ENCODE measurements around the gene PHLDA1.

PHLDA1 gene

GRCh38 chr12:76037130-76038103 lies 5.8 kb upstream of the PHLDA1 start:
- DNase-seq: no peak

DNA sequence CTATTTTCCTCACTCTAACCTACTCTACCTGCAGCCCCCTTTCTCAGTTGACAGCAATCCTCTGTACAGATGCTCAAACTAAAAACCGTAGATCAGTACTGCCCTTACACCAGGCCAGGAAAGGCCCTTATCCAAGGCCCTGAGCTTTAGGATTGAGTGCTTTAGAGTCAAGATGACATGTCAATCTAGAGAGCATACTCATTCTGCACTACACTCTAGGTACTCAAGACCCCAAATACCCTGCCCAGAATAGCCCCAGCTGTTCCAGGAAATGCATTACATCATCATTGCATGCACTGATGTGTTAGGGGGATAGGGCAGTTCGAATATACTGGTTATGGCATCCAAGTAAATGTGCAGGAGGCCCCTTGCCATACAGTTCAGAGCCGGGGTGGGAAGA lies 3.5 kb upstream of the PHLDA1 start:
- DNase-seq: no peak

DNA sequence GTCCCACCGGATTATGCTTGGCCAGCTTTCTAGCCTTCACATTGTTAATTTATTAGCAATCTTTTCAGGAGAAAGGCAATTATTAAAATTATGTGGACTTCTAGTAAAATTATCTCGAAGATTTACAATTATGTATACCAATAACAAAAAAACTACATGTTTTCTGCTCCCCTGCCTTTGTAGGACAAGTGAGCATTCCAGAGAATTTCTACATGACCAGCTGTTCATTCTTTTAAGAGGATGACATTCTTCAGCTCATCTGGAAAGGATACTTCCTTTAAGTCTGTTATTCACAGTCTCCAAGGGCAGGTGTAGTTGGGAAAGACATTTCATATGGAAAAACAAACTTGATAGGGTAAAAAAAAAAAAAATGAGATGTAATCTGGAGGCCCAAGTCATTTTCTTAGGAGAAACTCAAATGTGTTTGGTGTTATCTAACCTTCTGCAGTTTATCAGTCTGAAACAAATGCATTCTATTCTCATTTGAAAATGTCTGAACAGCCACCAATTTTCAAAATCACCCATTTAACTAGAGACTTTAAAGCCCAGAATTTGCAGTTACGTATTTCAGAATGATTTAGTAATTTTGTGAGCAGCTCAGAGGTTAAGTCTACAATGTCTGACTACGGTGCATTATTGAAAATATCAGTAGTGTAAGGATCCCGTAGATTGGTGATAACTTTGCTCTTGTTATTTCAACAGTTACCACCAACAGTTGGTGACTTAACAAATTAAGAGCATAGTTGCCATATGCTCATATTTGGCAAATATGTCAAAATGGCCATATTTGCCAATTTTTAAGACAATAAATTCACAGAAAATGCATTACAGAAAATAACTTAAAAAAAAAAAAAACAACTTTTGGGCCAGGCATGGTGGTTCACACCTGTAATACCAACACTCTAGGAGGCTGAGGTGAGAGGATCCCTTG lies 1.8 kb upstream of the PHLDA1 start:
- DNase-seq: no peak

DNA sequence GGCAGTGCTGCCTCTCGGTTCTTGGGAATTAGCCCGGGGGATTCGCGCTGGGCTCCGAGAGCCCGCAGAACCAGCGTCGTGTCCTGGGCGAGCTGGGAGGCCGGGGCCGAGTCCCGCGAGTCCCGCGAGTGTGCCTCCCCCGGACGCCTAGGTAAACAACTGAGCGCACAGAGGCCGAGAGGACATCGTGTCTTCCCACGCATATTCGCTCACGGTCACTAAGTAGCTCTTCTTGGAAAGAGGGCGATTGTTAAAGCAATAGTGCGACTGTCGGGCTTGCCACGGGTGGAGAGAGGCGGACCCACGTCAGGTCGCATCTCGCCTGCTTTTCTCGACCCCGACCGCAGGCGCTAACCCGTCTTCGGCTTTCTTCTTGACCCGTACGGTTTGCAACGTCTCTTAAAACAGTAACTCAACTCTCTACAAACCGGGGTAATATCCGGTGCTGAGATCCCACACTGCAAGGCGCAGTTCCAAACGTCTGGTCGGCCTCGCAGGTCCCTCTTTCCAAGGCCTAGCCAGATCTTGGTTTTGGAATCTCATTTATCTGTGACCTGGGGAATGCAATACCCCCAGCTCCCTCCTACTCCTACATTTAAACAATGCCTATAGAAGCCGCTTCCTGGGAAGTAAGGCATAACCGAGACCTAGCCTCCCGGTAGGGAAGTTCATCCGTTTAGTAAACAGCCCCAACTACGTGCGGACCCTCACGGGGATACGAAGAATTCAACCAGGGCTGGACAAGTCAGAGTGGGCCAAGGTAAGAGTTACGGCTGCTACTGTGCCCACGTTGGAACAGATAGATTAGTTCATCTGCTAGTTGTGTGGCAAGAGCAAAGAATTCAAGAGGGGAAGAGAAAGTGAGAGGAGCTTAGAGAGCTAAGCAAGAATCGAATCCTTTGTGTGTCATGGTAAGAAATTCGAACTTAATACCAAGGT lies 736 bp upstream of the PHLDA1 start:
- no peak for DNase-seq

GRCh38 chr12:76031081-76031413 lies 529 bp downstream of the PHLDA1 start:
- DNase-seq: no peak

DNA sequence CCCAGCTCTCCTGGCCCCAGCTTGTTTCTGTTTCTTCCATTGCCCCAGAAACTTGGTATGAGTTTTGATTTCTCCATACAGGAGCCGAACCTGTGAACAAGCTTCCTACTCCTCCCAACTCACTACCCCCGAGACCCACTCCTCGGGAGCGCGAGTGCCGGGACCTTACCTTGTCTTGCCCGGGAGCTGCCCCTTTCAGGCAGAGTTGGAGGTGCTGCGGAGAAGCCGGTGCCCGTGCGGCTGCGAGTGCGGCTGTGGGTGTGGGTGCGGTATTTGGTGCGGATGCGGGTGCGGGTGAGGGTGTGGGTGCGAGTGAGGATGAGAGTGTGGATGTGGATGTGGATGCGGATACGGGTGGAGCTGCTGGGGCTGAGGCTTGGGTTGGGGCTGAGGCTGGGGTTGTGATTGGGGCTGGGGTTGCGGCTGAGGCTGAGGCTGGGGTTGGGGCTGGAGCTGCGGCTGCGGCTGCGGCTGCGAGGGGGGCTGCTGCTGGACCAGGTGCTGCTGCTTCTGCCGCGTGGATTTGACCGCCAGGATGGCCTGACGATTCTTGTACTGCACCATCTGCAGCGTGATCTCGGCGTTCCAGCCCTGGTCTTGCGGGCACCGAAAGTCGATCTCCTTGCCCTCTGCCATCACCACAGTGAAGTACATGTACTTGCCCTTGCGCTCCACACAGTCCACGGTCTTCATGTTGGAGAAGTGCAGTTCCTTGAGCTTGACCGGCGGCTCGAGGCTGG lies 1.1 kb downstream of the PHLDA1 start:
- DNase-seq: peak; percentile 64

GRCh38 chr12:76029982-76030340 lies 1.6 kb downstream of the PHLDA1 start:
- peak; percentile 27 for DNase-seq

- DNase-seq: no peak
Measured at GRCh38 chr12:76028571-76029277, 2.9 kb downstream of the PHLDA1 start.

DNA sequence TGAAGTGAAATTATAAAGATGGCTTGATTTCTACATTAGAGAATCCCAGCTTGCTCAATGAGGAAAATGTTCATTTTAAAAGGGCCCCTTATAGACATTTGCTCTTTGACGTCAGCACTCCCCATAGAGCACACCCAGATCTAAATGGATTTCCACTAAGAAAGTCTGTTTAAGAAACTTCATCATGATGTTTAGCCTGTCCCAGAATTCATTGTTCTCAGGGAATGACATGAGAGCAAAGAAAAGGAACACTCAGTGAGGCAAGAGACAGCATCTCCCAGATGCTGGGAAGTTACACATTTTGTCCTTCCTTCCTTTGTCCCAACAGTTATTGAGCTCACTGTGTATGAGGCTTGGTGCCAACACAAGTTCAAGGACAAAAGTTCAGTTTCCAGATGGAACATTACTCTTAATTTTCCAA lies 4.9 kb downstream of the PHLDA1 start:
- DNase-seq: no peak

DNA sequence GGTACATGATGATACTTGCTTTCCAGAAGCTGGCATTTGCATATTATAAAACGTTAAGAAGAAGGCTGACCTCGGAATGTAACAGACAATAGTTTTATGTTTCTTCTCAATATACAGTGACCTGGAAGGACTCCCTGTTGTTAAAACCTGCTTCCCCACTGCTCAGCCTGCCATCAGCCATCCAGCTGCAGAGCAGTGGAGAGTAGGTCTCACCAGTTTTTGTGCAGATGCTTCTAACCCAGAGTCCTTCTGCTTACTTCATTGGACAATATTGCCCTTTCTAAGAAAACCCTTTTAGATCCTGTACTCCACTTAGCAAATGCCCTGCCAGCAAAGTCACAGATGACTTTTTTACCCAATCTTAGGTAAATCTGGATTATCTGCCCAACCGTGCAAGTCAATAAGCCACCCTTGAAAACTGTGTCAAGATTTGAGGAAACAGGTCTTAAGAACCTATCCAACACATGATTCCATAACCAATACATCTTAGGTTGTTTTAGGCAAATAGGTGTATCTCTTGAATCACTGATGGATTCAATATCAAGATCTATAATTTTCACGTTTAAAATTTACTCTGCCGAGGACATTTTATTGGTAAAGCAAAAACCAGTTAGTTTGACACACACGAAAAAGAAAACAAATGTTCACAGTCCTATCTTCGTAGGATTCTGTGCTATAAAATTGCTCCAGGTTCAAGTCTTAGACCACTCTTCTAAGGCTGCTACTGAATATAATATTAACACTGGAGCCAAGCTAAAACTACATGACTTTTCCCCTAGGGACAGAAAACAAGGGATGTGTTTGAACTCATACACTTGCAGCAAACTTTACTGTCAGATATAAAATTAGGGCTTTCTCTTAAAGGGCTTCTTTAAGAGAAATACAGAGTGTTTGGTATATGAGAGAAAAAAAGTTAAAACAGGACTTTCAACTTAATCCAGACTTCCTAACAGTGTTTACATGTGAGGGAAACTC lies 5.7 kb downstream of the PHLDA1 start:
- no peak for DNase-seq

DNA sequence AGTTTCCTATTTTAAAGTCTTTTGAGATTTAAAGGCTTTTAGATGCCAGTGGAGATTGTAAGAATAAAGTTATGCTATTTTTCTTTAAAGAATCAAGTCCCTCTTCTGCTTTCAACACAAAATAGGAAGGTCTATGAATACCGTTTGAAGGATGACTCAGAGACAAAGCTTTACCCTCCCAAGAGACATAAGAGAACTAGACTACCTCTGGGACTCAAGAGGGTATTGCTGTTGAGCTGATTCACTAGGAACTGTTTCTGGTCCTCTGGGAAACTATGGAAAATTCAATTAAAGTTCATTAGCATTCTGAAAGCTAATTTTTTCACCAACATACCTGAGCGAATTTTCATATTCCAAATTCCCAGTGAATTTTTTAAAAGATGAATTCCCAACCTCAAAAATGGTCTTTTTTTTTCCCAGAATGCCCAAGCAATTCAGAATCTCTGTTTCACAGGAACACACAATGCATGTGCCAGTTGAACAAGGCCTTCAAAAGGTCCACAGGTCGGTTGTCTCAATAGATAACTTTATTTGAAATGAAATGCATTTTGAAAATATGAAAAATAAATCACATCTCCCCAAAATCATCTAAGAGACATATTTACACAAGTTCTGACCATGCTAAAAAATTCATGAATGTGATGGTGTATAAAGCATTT lies 6.5 kb downstream of the PHLDA1 start:
- DNase-seq: no peak

- no peak for DNase-seq
Measured at GRCh38 chr12:76024102-76024781, 7.3 kb downstream of the PHLDA1 start.

DNA sequence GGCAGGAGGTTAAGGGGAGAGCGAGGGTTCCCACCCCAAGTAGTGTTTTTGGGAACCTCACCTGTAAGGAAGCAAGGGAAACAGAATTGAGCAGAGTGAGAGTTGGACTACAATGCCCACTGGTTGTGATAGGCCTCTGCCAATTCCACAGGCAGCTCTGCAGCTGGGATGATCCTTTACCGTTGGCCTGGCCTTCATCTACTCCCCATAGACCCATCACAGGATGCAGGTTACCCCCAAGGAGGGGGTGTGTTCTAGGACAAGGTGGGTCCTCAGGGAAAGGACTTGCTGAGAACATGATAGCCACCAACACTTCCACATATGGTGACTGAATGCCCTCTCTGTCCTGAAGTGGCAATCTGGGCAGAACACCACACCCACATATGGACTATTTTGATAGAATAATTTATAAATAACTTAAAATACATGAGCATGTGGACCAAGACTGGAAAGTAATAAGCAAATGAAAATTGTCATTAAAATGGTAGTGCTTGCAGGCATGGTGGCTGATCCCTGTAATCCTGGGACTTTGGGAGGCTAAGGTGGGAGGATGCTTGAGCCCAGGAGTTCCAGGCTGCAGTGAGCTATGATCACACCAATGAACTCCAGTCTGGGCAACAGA lies 8.4 kb downstream of the PHLDA1 start:
- DNase-seq: no peak

DNA sequence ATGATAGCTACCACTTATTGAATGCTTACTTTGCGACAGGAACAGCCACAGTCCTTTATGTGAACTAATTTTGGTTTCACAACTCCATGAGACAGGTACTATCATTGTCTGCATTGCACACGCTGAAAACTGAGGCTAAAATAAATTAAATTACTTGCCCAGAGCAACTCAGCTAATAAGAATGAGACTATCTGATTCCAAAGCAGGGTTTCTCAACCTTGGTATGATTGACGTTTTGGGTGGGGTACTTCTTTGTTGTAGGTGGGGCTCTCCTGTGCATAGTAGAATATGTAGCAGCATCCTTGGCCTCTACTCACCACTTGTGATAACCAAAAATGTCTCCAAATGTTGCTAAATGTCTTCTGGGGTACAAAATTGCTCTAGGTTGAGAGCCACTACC lies 9.1 kb downstream of the PHLDA1 start:
- DNase-seq: no peak

DNA sequence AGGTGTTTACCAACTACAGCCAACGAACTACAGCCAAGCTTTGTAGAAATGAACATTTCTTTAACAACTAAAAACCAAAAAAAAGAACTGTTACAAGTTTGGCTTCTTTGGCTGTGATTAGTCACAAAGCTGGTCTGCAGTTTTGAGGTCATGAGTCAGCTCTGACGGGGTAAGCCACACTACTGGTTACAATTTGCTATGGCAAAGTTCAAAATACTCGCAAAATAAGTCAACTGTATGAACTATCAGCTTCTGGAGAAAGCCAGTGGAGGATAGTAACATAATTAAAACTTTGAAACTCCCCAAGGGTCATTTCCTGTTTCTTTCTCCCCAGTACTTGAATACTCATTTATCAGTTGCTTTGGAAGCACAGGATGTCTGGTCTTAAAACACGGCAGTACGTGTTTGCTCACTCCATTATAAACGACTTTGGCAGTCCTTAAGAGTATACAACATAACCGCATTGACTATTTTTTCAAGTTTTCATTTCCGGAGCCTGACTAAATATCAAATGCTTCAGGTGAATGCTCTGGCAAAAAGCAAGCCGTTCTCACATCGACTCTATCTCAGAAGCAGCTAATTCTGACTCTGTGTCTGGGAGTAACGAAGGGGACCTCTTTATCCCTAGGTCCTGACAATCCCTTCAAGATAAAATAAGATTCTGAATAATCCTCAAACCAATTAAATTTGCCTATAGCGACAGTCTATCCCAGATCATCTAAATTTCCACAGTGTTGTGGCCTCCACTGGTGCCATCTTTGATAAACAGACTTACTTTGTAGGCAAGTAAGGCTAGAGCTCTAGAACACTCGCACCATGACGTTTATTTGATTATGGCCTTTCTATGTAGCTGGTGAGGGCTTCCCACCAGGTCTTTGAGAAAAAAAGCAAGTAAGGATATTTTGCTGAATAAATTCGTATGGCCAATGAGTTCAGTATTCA lies 10.6 kb downstream of the PHLDA1 start:
- DNase-seq: peak; percentile 77

DNA sequence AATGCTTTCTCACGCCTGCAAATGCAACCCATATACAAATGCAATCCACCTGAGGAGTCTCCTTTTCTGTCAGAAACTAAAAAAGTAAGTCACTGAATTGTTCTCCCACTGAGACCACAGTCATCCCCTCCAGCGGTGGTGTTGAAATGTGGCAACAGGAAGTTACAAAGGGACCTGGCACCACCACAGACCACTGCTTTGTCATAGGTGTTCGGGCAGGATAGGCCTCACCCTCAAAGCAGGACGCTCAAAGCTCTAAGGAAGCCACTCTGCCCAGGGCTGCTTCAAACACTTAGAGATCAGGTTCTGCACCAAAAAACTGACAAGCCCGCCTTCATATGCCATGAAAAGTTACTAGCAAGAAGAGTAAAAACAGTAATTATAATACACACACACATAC lies 11.3 kb downstream of the PHLDA1 start:
- peak; percentile 81 for DNase-seq

DNA sequence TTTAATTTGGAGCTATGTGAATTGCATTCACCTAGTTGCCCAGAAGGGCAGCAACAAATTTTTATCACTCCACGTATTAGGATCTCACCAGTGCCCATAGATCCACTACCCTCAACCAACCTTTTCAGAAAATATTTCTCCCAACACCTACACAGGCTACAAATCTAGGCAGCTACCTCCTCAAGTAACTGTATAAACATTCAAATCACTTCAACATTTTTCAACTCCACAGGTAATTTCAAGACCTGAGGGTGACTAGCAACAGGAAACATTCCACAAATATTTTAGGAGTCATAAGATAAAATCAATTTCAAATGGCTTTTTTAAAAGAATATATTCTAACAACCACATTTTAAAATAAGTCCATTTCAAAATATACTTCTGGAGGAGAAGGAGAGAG lies 12.9 kb downstream of the PHLDA1 start:
- no peak for DNase-seq
